K562 (cell line): ENCODE data around the gene ARID5B. TPM values are rescaled to one million over a fixed set of nuclear protein-coding genes. Genes with fewer than 3 reads are reported as not detected.

Source experiments
- ATAC-seq: fragments of 200-7000 bp; cut with Tn5 transposase; 3 replicates; pipeline ENCODE4 v1.9.1; 2020; ENCODE audit warnings: moderate library complexity
- BruUV-seq: library from RNA; stranded (reverse); fragments of 400-500 nt; replicated peaks from 2 replicates; lab custom pipeline; 2021; lab: Mats Ljungman, UMichigan
- CTCF ChIA-PET: fragments of 300-600 bp; formaldehyde crosslinking; extraction: SDS; loops from one replicate; lab custom pipeline; 2021; ENCODE audit warnings: low intra/inter-chr PET ratio; lab: Yijun Ruan, JAX
- POLR2A ChIA-PET: fragments of 300-600, 350-650 bp; sonication (Branson Sonifier 250); formaldehyde crosslinking; extraction: SDS; loops from one replicate; lab custom pipeline; 2021; ENCODE audit warnings: antibody characterized with exemption, inconsistent platforms; lab: Yijun Ruan, JAX
- DNase-seq, 4 experiments: peaks; one replicate each; pipeline versions ENCODE4 v3.0.0 to v3.0.0-alpha.2; 2011 to 2018; ENCODE audit warnings: low spot score in 3 of 4, mixed read lengths in 3 of 4; ENCODE audit errors: extremely low read depth in 1 of 4
- FAIRE-seq: peaks from 2 replicates; lab custom pipeline; 2011; peaks lifted over from hg19 to GRCh38; lab: Jason Lieb, UNC
- H2AFZ ChIP-seq: 2 replicates; pipeline ENCODE4 v1.6.0; 2011; ENCODE audit warnings: low read depth, low read length, control low read depth, inconsistent platforms
- H3K27ac ChIP-seq: fragments of 200-600 bp; 3 replicates; pipeline ENCODE4 v1.8.0; 2011; ENCODE audit warnings: low read depth, mild to moderate bottlenecking, control low read depth, inconsistent platforms, low read length, moderate library complexity, mixed read lengths; ENCODE audit errors: extremely low read depth
- H3K27me3 ChIP-seq, 2 experiments: fragments of 300-600 bp in 1 of 2; 2 replicates in 1 of 2; 3 replicates in 1 of 2; pipeline versions ENCODE4 v1.6.0 to v1.8.0; 2011; ENCODE audit warnings: inconsistent platforms in 2 of 2, low read length in 2 of 2, mild to moderate bottlenecking in 1 of 2, mixed read lengths in 1 of 2, moderate library complexity in 1 of 2; ENCODE audit not compliant: control insufficient read depth in 2 of 2, insufficient read depth in 2 of 2
- H3K36me3 ChIP-seq: fragments of 300-600 bp; 3 replicates; pipeline ENCODE4 v1.8.0; 2011; ENCODE audit warnings: mild to moderate bottlenecking, low read length, inconsistent platforms; ENCODE audit not compliant: control insufficient read depth, insufficient read depth
- H3K4me1 ChIP-seq, 2 experiments: fragments of 200-600 bp in 1 of 2; replicated peaks in 1 of 2; 2 replicates in 1 of 2; 3 replicates in 1 of 2; pipeline versions ENCODE4 v1.5.1 to v1.8.0; 2011; ENCODE audit warnings: inconsistent platforms in 2 of 2, low read length in 2 of 2, mild to moderate bottlenecking in 1 of 2, mixed read lengths in 1 of 2, moderate library complexity in 1 of 2; ENCODE audit not compliant: control insufficient read depth in 2 of 2, insufficient read depth in 2 of 2
- H3K4me2 ChIP-seq: 2 replicates; pipeline ENCODE4 v1.6.1; 2011; ENCODE audit warnings: low read length, control low read depth, inconsistent platforms, mixed read lengths; ENCODE audit not compliant: insufficient read depth
- H3K4me3 ChIP-seq: fragments of 200-600 bp; sonication (generic), shearing (Covaris generic); 2 replicates; pipeline ENCODE4 v1.5.1; 2016; ENCODE audit warnings: control low read depth, inconsistent platforms
- H3K79me2 ChIP-seq: fragments of 200-600 bp; 3 replicates; pipeline ENCODE4 v1.8.0; 2011; ENCODE audit warnings: low read length, inconsistent platforms; ENCODE audit not compliant: control insufficient read depth, insufficient read depth
- H3K9ac ChIP-seq, 2 experiments: 2 replicates each; pipeline versions ENCODE4 v1.6.0 to v1.6.1; 2011; ENCODE audit warnings: low read depth in 2 of 2, low read length in 2 of 2, control low read depth in 1 of 2, inconsistent platforms in 1 of 2, mild to moderate bottlenecking in 1 of 2, mixed read lengths in 1 of 2; ENCODE audit not compliant: insufficient read depth in 1 of 2
- H3K9me1 ChIP-seq: one replicate; pipeline ENCODE4 v1.6.0; 2011; ENCODE audit warnings: inconsistent platforms, mild to moderate bottlenecking, low read length, moderate library complexity; ENCODE audit not compliant: control insufficient read depth, insufficient read depth
- H3K9me3 ChIP-seq: replicated peaks from 2 replicates; pipeline ENCODE4 v1.5.1; 2011; ENCODE audit warnings: low read depth, low read length, inconsistent platforms; ENCODE audit not compliant: control insufficient read depth, insufficient read depth
- H4K20me1 ChIP-seq: replicated peaks from 2 replicates; pipeline ENCODE4 v1.6.1; 2011; ENCODE audit warnings: low read length, inconsistent platforms, mixed read lengths; ENCODE audit not compliant: control insufficient read depth, insufficient read depth
- ARID3B ChIP-seq: fragments of 250-450 bp; sonication (Bioruptor Pico); IDR thresholded peaks from 2 replicates; pipeline ENCODE4 v1.4.0; 2020; ENCODE audit warnings: borderline replicate concordance
- BHLHE40 ChIP-seq: IDR thresholded peaks from 2 replicates; pipeline ENCODE4 v1.6.1; 2011; ENCODE audit warnings: low read length, improper control_type of control experiment
- CBX8 ChIP-seq: fragments of 200-600 bp; sonication (generic); IDR thresholded peaks from 2 replicates; pipeline ENCODE4 v1.6.1; 2012; ENCODE audit warnings: borderline replicate concordance, mixed run types, low read depth, mild to moderate bottlenecking, moderate library complexity, mixed read lengths, low read length, control low read depth, inconsistent platforms; ENCODE audit not compliant: poor library complexity, severe bottlenecking; ENCODE audit errors: extremely low read depth
- CREB5 ChIP-seq: fragments of 250-450 bp; sonication (Bioruptor Pico); IDR thresholded peaks from 2 replicates; pipeline ENCODE4 v1.5.0; 2020; ENCODE audit warnings: mild to moderate bottlenecking
- NCOR1 ChIP-seq: fragments of 450-650 bp; IDR thresholded peaks from 2 replicates; pipeline ENCODE4 v1.6.1; 2016; ENCODE audit warnings: mild to moderate bottlenecking, moderate library complexity
- SREBF2 ChIP-seq: sonication (generic); formaldehyde crosslinking; IDR thresholded peaks from 2 replicates; pipeline ENCODE4 v1.4.0; 2020; ENCODE audit warnings: mild to moderate bottlenecking, missing genetic modification reagents
- SRSF7 ChIP-seq: fragments of 200-400 bp; formaldehyde crosslinking; optimal IDR thresholded peaks from 2 replicates; pipeline ENCODE3; 2017; ENCODE audit warnings: mild to moderate bottlenecking, low read depth, low read length
- ZBTB1 ChIP-seq: sonication (generic); formaldehyde crosslinking; IDR thresholded peaks from 2 replicates; pipeline ENCODE4 v1.8.1; 2023; ENCODE audit warnings: missing genetic modification reagents, low read depth, mild to moderate bottlenecking, borderline replicate concordance
- WGBS: fragments of 100-300 bp; shearing (Covaris generic); methylation state at CpG from one replicate; pipeline ENCODE4 v1.1.6; 2016; ENCODE audit warnings: low coverage, mixed read lengths; ENCODE audit not compliant: insufficient coverage; ENCODE audit errors: missing lambda C conversion rate; 5-methylcytosine and 5-hydroxymethylcytosine counted together
- in situ Hi-C: fragments of 300-500 bp; cut with MboI; formaldehyde crosslinking; loops from 4 replicates; pipeline ENCODE4 v1.15.0; 2018; ENCODE audit warnings: inconsistent platforms, mixed read lengths
- intact Hi-C: fragments of 100-400 bp; cut with micrococcal nuclease; formaldehyde crosslinking; loops from 2 replicates; pipeline ENCODE4 v1.14.2; 2022
- polyA plus RNA-seq, 8 experiments: library from polyadenylated mRNA; depleted of rRNA in 4 of 8; stranded (reverse) in 5 of 8; unstranded in 3 of 8; fragments of >200 nt; fragmentation: Nextera tagmentation in 2 of 8; fragmentation: Illumina TruSeq in 1 of 8; extraction: Ambion mirVana in 2 of 8; extraction: Trizol in 1 of 8; gene quantifications; 2 replicates each; pipeline versions ENCODE4 v1.2.1 to v1.2.3, GENCODE V29; 2011 to 2014; ENCODE audit warnings: inconsistent platforms in 1 of 8, missing spikeins in 1 of 8
- total RNA-seq, 7 experiments: library from RNA; depleted of rRNA in 6 of 7; stranded (reverse); fragments of >200 nt in 6 of 7; fragmentation: Illumina TruSeq in 2 of 7; extraction: Trizol in 2 of 7; gene quantifications; 2 replicates each; pipeline versions ENCODE4 v1.2.1 to v1.2.3, GENCODE V29; 2011 to 2021; ENCODE audit warnings: low replicate concordance in 1 of 7
- TF ChIP-seq, protein P1 (sequence below): sonication (generic); formaldehyde crosslinking; IDR thresholded peaks from 2 replicates; pipeline ENCODE4 v1.8.0; 2023; ENCODE audit warnings: mild to moderate bottlenecking, missing genetic modification reagents

ARID5B gene
- total and polyA plus RNA-seq, 9 of the 15 experiments (the other 6 are each of a cell fraction or from before 2014, with no cell fraction given): 0.48 to 1.6 (median 0.80) TPM

DNA sequence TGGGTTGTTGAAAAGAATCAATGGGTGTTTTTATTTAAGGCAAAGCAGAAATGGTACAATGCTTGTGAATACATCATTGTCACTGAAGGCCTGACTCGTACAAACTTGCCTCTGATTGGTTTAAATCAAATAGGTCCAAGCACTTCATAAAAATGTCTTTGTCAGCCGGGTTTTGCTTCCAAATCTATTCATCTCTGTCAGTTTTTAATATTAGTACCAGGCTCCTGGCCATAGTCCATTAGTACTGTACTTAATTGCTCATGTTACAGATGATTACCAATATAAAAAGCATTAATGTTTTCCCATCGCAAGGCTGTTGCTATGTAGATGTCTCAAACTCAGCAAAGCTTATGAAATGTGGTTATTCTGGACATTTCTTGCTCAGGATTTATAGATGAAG is 171.9 kb downstream of the ARID5B start:
- H3K79me2 ChIP-seq: no peaks in the 10 kb centered on the region
- no TSS peak for BruUV-seq
- TF ChIP-seq ZBTB1 (CRISPR knock-in tag) (no peak), BHLHE40 (no peak), NCOR1 (no peak), CBX8 (no peak), SRSF7 (no peak), SREBF2 (CRISPR knock-in tag) (no peak), ARID3B (CRISPR knock-in tag) (no peak), CREB5 (CRISPR knock-in tag) (no peak)
- TF ChIP-seq, protein P1, sequence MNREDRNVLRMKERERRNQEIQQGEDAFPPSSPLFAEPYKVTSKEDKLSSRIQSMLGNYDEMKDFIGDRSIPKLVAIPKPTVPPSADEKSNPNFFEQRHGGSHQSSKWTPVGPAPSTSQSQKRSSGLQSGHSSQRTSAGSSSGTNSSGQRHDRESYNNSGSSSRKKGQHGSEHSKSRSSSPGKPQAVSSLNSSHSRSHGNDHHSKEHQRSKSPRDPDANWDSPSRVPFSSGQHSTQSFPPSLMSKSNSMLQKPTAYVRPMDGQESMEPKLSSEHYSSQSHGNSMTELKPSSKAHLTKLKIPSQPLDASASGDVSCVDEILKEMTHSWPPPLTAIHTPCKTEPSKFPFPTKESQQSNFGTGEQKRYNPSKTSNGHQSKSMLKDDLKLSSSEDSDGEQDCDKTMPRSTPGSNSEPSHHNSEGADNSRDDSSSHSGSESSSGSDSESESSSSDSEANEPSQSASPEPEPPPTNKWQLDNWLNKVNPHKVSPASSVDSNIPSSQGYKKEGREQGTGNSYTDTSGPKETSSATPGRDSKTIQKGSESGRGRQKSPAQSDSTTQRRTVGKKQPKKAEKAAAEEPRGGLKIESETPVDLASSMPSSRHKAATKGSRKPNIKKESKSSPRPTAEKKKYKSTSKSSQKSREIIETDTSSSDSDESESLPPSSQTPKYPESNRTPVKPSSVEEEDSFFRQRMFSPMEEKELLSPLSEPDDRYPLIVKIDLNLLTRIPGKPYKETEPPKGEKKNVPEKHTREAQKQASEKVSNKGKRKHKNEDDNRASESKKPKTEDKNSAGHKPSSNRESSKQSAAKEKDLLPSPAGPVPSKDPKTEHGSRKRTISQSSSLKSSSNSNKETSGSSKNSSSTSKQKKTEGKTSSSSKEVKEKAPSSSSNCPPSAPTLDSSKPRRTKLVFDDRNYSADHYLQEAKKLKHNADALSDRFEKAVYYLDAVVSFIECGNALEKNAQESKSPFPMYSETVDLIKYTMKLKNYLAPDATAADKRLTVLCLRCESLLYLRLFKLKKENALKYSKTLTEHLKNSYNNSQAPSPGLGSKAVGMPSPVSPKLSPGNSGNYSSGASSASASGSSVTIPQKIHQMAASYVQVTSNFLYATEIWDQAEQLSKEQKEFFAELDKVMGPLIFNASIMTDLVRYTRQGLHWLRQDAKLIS (CRISPR knock-in tag): no peak

More for the DNA sequence above, 171.9 kb downstream of the ARID5B start:
- FAIRE-seq (no peak), DNase-seq (no peak), ATAC-seq (no peak)
- CTCF ChIA-PET: no interaction called here
- Histone ChIP-seq H3K27me3 (no peaks in the 10 kb centered on the region; a peak in 2 of 5 replicates), H4K20me1 (no peaks in the 10 kb centered on the region), H3K4me2 (no peak overlapping the region), H3K4me3 (no peak overlapping the region), H3K4me1 (no peaks in the 10 kb centered on the region), H3K9me3 (no peaks in the 10 kb centered on the region), H3K9ac (no peak overlapping the region), H2AFZ (no peak overlapping the region), H3K9me1 (no peaks in the 10 kb centered on the region), H3K27ac (no peak overlapping the region), H3K36me3 (no peaks in the 10 kb centered on the region)
- intact Hi-C loops (no loop called here), in situ Hi-C loops (no loop called here)
- WGBS: 10% methylated on average over 3 of the region's 3 CpGs
- POLR2A ChIA-PET: no interaction called here
